ENCODE measurements around the gene KRT7.

DNA sequence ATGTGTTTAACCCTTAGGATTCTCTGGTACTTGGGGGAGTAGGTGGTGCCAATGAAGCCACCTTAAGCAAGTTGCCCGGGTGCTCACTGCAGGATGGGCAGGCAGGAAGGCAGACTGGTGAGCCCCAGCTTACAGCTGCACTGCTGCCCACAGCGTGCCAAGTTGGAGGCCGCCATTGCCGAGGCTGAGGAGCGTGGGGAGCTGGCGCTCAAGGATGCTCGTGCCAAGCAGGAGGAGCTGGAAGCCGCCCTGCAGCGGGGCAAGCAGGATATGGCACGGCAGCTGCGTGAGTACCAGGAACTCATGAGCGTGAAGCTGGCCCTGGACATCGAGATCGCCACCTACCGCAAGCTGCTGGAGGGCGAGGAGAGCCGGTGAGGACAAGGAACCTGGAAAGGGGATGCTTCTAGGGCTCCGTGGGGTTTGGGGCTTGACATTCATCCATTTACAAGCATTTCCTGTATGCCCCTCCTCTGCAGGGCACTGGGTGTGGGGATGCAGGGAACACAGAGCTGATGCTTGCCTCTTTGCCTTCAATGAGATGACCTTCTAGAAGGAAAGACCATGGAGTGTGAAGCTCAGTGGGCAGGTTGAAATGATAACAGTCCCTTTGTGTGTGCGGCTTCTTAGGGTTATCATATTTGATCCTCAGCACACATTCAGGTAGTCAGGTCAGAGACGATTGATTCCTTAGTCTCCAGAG, 12.4 kb downstream of the KRT7 start:
- TF ChIP-seq POLR2A (IDR thresholded peaks at IDR 0.05; ENCODE audit: low read depth, low read length) (no peak), POLR2AphosphoS5 (IDR thresholded peaks at IDR 0.05; ENCODE audit: low read depth, low read length) (no peak)
